ENCODE data around the gene PRUNE2. TPM values are rescaled to one million over a fixed set of nuclear protein-coding genes. Genes with fewer than 3 reads are reported as not detected.

Gene PRUNE2
- polyA plus RNA-seq, 1 donor (not counting 4 experiments of a cell fraction or from before 2014, with no cell fraction given) = 0.41 TPM

GRCh38 chr9:76628155-76628554 lies 277.8 kb downstream of the PRUNE2 start:
- dilution Hi-C loops (cut with MboI; ENCODE audit: extremely low pct_ligation_motif_present, low sequenced_read_pairs) = no loop called here

DNA sequence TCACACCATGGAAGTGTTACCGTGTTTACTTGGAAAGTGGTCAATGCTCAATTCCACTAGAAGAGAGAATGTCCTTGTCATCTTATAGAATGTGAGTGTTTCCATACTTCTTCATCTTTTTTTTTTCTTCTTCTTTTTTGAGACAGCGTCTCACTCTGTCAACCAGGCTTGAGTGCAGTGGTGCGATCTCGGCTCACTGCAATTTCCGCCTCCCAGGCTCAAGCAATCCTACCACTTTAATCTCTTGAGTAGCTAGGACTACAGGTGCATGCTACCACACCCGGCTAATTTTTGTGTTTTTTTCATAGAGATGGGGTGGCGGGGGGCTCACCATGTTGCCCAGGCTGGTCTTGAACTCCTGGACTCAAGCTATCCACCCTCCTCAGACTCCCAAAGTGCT lies 278.9 kb downstream of the PRUNE2 start:
- Histone ChIP-seq H3K27me3 (ENCODE audit: control insufficient read depth, extremely low read depth, insufficient read depth, low read length) (no peaks in the 10 kb centered on the region), H3K27ac (ENCODE audit: control insufficient read depth, insufficient read depth, low read length) (no peak overlapping the region), H2AFZ (ENCODE audit: control insufficient read depth, low read length) (no peak overlapping the region), H3K4me3 (ENCODE audit: control insufficient read depth in 2 of 3, extremely low read depth in 1 of 3, insufficient read depth in 2 of 3, low read depth in 1 of 3, low read length in 3 of 3) (no peak overlapping the region), H3K9ac (ENCODE audit: control insufficient read depth, extremely low read depth, insufficient read depth, low read length) (no peak overlapping the region), H3K36me3 (ENCODE audit: control insufficient read depth in 2 of 2, extremely low read depth in 1 of 2, insufficient read depth in 2 of 2, low read length in 2 of 2) (no peaks in the 10 kb centered on the region), H3K4me1 (ENCODE audit: control insufficient read depth, extremely low read depth, insufficient read depth, low read length) (no peaks in the 10 kb centered on the region), H3K79me2 (ENCODE audit: control insufficient read depth, insufficient read depth, low read length) (no peaks in the 10 kb centered on the region), H4K20me1 (ENCODE audit: control insufficient read depth, extremely low read depth, insufficient read depth, low read length) (no peaks in the 10 kb centered on the region), H3K9me1 (ENCODE audit: control insufficient read depth, extremely low read depth, insufficient read depth, low read length) (no peaks in the 10 kb centered on the region), H3K4me2 (ENCODE audit: control insufficient read depth, extremely low read depth, insufficient read depth, low read depth, low read length) (no peak overlapping the region), H3K9me3 (ENCODE audit: control insufficient read depth, low read depth, low read length) (no peaks in the 10 kb centered on the region)
- dilution Hi-C loops (cut with MboI; ENCODE audit: extremely low pct_ligation_motif_present, low sequenced_read_pairs) = no loop called here
- no peak for TF ChIP-seq EZH2 (IDR thresholded peaks at IDR 0.05; ENCODE audit: low read length)
- TF ChIP-seq, protein P1, sequence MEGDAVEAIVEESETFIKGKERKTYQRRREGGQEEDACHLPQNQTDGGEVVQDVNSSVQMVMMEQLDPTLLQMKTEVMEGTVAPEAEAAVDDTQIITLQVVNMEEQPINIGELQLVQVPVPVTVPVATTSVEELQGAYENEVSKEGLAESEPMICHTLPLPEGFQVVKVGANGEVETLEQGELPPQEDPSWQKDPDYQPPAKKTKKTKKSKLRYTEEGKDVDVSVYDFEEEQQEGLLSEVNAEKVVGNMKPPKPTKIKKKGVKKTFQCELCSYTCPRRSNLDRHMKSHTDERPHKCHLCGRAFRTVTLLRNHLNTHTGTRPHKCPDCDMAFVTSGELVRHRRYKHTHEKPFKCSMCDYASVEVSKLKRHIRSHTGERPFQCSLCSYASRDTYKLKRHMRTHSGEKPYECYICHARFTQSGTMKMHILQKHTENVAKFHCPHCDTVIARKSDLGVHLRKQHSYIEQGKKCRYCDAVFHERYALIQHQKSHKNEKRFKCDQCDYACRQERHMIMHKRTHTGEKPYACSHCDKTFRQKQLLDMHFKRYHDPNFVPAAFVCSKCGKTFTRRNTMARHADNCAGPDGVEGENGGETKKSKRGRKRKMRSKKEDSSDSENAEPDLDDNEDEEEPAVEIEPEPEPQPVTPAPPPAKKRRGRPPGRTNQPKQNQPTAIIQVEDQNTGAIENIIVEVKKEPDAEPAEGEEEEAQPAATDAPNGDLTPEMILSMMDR (optimal IDR thresholded peaks at IDR 0.05 in 1 of 3, IDR thresholded peaks at IDR 0.05 in 1 of 3, conservative IDR thresholded peaks at IDR 0.05 in 1 of 3; ENCODE audit: extremely low read depth in 1 of 3, insufficient read depth in 2 of 3, low read length in 3 of 3) = no peak
- no peak for FAIRE-seq
- no peak for DNase-seq (ENCODE audit: low read depth, low spot score)

More at GRCh38 chr9:76628155-76628554, 277.8 kb downstream of the PRUNE2 start:
- TF ChIP-seq, protein P1 (optimal IDR thresholded peaks at IDR 0.05 in 1 of 3, IDR thresholded peaks at IDR 0.05 in 1 of 3, conservative IDR thresholded peaks at IDR 0.05 in 1 of 3; ENCODE audit: extremely low read depth in 1 of 3, insufficient read depth in 2 of 3, low read length in 3 of 3) = no peak
- TF ChIP-seq EZH2 (IDR thresholded peaks at IDR 0.05; ENCODE audit: low read length) = no peak
- Histone ChIP-seq H3K9me3 (ENCODE audit: control insufficient read depth, low read depth, low read length) (no peaks in the 10 kb centered on the region), H3K4me1 (ENCODE audit: control insufficient read depth, extremely low read depth, insufficient read depth, low read length) (no peaks in the 10 kb centered on the region), H2AFZ (ENCODE audit: control insufficient read depth, low read length) (no peak overlapping the region), H3K9me1 (ENCODE audit: control insufficient read depth, extremely low read depth, insufficient read depth, low read length) (no peaks in the 10 kb centered on the region), H3K4me3 (ENCODE audit: control insufficient read depth in 2 of 3, extremely low read depth in 1 of 3, insufficient read depth in 2 of 3, low read depth in 1 of 3, low read length in 3 of 3) (no peak overlapping the region), H4K20me1 (ENCODE audit: control insufficient read depth, extremely low read depth, insufficient read depth, low read length) (no peaks in the 10 kb centered on the region), H3K27me3 (ENCODE audit: control insufficient read depth, extremely low read depth, insufficient read depth, low read length) (no peaks in the 10 kb centered on the region), H3K79me2 (ENCODE audit: control insufficient read depth, insufficient read depth, low read length) (no peaks in the 10 kb centered on the region), H3K4me2 (ENCODE audit: control insufficient read depth, extremely low read depth, insufficient read depth, low read depth, low read length) (no peak overlapping the region), H3K36me3 (ENCODE audit: control insufficient read depth in 2 of 2, extremely low read depth in 1 of 2, insufficient read depth in 2 of 2, low read length in 2 of 2) (no peaks in the 10 kb centered on the region), H3K27ac (ENCODE audit: control insufficient read depth, insufficient read depth, low read length) (no peak overlapping the region), H3K9ac (ENCODE audit: control insufficient read depth, extremely low read depth, insufficient read depth, low read length) (no peak overlapping the region)
- FAIRE-seq = no peak
- no peak for DNase-seq (ENCODE audit: low read depth, low spot score)

Data from keratinocyte (primary cell).